ENCODE results near the gene PTTG2. TPM values are rescaled to one million over a fixed set of nuclear protein-coding genes. Genes with fewer than 3 reads are reported as not detected.
"Not testable (repeated sequence)": the region's sequence is repeated elsewhere in the genome, so short reads cannot be mapped to it uniquely, and the experiment has no call there.

The PTTG2 gene
- total RNA-seq, 1 donor from 2014 or later: not detected

DNA sequence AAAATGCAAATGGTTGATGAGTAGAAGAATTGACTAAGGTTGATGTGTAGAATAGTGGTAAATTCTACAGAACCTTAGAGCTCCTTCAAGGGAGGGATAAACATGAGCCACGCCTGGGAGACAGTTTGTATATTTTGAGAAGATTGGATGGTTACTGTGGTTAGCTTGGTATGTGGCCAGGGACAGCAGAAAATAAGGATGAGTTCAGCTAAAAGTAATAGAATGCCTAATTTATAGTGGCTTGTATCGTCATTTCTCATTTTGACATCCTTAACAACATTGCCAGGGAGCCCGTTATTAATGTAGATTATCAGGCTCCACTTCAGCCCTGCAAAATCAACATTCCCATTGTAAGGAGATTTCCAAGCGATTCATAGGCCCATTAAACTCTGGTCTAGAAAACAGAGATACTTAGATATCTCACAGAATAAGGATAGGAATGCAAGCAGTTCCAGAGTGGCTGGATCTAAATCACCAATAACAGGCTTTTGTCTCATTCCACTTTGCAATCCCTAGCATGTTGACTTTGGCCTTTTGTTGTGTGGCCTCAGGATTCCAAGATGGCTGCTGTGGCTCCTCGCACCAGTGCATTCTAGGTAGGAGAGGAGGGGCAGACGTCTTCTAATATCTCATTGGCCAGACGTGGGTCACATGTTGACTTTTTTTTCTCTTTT is 6.4 kb upstream of the PTTG2 start:
- DNase-seq (ENCODE audit: low spot score): no peak

DNA sequence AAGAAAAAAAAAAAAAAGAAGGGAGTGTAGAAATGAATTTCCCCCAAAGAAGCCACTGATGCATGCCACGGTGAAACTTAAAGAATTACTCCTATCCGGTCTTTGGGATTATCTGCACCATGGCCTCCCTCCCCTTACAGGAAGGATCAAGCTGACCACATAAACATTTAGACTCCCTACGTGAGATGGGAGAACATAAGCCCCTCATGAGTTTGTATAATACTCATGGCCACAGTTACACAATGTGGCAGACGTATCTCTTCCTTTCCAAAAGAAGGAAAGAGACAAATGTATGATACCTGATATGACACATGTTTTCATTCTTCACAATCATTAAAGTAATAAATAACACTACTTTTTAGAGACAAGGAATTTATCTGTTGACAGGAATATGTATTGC is 3.3 kb upstream of the PTTG2 start:
- DNase-seq (ENCODE audit: low spot score): no peak

DNA sequence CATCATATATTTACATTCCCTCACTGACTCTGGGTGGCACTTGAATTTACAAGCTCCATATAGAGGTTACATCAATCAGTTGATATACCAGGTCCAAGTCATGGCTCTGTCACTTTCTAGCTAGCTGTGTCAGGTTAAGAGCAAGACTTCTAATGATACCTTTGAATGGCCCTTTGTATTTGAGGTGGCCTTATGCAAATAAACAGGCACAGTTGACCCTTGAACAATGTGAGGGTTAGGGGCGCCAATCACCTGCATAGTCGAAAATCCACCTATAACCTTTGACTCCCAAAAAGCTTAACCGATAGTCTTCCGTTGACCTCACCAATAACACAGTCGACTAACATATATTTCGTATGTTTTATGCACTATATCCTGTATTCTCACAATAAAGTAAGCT is 1.3 kb upstream of the PTTG2 start:
- no peak for DNase-seq (ENCODE audit: low spot score)

DNA sequence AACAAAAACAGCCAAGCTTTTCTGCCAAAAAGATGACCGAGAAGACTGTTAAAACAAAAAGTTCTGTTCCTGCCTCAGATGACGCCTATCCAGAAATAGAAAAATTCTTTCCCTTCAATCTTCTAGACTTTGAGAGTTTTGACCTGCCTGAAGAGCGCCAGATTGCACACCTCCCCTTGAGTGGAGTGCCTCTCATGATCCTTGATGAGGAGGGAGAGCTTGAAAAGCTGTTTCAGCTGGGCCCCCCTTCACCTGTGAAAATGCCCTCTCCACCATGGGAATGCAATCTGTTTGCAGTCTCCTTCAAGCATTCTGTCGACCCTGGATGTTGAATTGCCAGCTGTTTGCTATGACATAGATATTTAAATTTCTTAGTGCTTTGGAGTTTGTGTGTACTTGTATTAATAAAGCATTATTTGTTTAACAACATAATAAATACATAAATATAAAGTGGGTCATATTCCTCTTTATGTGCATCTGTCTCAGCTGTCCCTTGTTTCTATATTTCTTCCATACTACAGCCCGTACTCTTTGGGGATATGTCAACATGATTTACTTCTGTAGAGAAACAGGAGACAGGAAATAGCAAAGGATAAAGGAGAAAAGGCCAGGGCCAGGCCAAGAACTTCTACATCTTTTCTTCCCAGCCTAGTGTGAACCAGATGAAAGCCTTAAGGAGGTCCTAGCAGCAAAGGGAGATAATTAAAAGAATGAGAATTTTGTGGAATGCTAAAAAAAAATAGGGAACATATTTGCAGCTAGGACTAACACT is 667 bp downstream of the PTTG2 start:
- no peak for DNase-seq (ENCODE audit: low spot score)

DNA sequence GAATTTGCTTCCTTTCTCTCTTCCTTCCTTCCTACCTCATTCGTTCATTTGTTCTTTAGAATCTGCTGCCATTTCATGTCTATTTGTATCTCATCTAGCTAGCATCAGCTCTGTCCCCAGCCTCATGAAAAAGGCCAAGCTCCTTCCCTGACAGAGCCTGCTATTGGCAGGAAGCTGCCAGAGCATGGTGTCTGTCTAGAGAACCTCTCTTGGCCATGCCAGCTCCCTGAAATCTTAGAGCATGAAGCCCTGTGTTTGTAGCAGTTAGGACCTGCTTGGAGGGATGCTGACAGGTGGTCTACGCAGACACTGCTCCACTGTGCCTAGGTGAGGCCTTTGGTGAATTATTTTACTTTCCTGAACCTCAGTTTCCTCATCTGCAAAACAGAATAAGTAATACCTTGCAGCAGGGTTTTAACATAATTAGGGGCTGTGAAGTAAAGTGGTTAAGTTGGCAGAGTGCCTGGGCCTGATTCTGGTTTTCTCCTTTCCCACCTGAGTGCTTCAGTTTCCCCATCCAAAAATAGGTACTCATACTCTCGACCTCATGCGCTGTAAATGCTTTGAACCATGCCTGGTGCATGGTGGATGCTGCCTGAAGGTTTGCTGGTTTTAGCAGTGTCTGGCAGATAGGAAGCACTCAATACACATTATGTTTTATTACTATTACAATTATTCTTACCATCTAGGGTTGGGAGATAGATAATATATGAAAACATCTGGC is 4.7 kb downstream of the PTTG2 start:
- DNase-seq (ENCODE audit: low spot score): no peak

DNA sequence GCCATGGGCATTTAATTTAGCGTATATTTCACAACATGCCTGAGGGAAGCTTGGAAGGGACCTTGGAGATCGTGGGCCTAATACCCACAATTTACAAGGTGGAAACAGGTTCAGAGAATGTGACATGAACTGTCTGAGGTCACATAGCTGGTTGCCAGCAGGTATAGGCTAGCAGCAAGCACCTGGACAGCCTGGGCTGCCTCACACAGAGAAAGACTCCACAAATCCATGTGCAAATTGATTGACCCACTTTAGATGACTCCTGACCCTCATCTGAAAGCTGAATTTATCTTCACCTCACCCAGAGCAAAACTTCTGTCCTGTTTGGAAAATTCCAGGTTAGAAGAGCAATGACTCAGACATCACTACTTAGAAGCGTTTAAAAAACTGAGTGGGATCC is 5.8 kb downstream of the PTTG2 start:
- DNase-seq (ENCODE audit: low spot score): no peak

DNA sequence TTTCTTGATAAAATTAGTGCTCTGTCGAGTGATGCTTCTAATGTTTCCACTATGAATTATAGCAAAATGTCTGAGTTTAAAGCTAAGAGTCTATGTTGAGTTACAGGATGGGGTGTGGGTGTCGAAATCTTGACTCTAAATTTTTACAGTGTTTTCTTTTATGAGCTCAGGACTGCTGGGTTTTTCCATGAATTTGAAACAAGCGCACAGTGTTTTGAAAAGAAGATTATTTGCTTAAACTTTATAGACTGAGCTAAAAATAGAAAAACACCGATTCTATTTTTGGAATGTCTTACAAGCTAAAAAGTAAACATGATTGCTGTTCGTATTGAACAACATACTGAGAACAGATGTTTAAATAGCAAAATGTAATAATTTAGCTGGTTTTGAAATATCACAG is 7.5 kb downstream of the PTTG2 start:
- DNase-seq (ENCODE audit: low spot score): no peak

DNA sequence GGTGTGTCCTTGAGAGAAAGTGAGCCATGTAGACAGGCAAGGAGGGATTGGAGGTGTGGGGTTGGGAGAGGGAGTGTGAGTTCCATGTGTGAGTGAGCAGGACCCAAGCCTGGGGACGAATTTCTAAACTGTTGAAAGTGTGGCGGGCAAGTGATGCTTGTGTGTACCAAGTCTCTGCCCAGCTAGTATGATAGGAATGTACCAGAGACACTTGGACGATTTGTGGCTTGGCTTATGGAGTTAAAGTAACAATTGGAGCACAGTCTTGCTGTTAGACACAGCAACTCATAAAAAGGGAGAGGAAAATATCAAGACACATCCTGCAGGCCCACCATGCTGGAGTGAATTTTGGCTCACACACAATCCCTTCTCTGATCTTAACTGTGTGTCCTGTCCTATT is 8.5 kb downstream of the PTTG2 start:
- DNase-seq (ENCODE audit: low spot score): no peak

DNA sequence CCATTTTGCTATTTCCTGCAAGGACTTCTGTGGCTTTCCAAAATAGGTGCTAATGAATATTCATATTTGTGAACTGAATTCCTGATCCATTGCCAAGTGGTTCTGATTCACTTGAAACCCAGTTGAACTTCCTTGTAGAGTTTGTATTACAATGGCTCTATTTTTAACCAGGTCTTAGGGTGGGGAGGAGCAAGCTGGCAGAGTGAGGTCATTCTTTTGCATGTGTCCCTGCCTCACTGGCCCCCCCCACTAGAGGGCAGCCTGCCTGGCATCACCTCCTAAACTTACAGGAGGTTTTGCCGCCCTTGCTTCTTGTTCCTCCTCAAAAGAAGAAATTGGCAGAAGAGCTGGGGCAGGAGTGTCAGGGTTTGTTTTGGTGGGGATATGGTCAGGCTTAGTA is 10.5 kb downstream of the PTTG2 start:
- DNase-seq (ENCODE audit: low spot score): no peak

DNA sequence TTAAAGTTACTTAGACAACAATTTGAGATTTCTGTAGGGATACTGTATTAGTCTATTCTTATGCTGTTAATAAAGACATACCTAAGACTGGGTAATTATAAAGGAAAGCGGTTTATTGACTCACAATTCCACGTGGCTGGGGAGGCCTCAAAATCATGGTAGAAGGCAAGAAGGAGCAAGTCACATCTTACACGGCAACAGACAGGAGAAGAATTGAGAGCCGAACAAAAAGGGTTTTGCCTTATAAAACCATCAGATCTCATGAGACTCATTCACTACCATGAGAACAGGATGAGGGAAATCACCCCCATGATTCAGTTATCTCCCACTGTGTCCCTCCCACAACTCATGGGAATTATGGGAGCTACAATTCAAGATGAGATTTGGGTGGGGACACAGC is 11.0 kb downstream of the PTTG2 start:
- DNase-seq (ENCODE audit: low spot score): no peak

DNA sequence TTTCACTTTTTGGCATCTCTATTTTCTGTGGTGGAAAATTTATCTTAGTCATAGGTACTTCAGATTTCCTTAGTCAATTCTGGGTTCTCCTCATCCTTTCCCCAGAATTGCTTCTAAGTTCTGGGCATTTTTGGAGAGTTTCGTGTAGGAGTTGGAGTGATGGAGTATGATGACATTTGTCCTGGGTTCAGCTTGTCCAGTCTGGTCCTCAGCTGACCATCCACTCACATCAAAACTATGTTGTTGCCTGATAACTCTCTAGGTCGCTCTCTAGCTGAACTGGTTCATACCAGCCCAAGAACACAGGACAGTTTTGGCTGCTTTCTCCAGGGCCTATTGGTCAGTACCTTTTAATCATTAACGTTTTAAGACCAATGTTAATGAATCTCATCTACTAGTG is 13.2 kb downstream of the PTTG2 start:
- DNase-seq (ENCODE audit: low spot score): no peak

DNA sequence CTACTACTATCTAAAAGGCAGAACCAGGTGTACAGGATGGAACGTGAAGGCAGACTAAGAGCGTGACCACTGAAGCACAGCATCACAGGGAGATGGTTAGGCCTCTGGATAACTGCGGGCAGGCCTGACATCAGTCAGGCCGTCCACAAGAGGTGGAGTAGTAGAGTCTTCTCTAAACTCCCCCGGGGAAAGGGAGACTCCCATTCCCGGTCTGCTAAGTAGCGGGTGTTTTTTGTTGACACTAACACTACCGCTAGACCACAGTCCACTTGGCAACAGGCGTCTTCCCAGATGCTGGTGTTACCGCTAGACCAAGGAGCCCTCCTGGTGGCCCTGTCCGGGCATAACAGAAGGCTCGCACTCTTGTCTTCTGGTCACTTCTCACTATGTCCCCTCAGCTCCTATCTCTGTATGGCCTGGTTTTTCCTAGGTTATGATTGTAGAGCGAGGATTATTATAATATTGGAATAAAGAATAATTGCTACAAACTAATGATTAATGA is 15.2 kb downstream of the PTTG2 start:
- DNase-seq (ENCODE audit: low spot score): not testable (repeated sequence)

DNA sequence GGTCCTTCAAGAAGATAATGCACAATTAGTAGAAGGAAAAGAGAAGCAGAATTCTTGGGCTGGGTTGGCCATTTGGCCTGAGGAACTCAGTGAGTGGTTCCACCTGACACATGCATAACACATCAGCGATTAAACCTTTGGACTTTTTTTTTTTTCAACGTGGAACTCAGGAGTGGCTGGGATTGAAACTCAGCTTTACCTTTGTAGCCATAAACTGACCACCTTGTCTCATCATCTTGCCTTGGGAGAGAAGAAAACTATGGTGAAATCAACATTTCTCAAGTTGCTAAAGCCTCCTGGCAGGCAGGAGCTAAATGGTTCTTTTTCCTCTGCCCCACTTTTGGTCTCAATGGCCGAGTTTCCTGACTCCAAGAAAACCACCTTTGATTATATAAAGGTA is 16.3 kb downstream of the PTTG2 start:
- no peak for DNase-seq (ENCODE audit: low spot score)

DNA sequence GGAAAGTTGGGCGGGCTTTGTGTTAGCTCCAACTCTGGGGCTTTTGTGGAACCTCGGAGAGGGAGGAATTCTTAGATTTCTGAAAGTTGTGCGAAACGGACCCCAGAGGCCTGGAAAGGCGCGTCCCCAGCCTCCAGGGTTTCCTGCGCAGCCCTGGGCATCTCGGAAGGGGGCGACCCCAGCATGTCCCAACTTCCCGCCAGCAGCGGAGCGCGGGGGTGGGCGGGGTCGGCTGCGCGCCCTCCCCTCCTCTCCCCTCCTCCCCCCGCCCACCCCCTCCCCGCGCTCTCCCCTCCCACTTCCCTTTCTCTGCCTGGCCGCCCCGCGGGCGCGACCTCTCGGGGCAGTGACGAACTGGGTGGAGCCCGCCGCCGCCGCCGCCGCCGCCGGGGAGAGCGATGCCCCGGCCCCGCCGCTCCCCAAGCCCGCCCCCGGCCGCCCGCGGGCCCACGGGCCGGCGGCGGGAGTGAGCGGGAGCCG is 16.8 kb downstream of the PTTG2 start:
- DNase-seq (ENCODE audit: low spot score): peak; percentile 96

DNA sequence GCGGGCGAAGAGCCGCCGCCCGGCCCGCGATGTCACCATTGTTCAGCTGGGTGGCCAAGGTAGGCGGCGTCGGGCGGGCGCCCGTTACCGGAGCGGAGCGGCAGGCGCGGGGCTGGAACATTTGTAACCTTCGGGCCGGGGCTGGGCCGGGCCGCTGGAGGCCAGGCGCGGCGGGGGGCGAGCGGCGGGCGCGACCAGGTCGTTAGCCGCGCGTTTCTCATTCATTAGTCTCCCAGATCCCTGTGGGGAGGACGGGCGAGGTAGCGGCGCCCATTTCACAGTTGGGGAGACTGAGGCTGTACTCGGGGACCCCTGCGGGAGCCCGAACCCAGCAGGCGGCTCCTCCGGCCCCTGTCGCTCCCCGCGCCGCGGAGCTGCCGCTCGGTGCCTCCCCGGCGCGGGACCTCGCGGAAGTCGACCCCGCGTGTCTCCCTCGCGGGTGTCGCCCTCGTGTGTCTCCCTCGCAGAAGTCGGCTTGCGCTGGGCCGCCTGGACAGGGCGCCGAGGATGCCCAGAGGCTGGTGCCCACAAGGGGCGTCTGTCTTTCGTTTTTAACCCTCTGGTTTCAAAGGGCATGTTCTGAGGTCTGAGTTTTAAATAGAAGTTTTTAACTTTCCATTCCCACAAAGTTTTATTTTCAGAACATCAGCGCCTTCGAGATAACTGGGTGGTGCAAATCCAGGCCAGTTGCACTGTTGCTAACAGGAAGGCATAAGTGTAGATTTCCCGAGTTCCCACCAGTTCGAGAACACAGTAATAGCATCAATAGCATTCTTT is 17.5 kb downstream of the PTTG2 start:
- peak; percentile 93 for DNase-seq (ENCODE audit: low spot score)

DNA sequence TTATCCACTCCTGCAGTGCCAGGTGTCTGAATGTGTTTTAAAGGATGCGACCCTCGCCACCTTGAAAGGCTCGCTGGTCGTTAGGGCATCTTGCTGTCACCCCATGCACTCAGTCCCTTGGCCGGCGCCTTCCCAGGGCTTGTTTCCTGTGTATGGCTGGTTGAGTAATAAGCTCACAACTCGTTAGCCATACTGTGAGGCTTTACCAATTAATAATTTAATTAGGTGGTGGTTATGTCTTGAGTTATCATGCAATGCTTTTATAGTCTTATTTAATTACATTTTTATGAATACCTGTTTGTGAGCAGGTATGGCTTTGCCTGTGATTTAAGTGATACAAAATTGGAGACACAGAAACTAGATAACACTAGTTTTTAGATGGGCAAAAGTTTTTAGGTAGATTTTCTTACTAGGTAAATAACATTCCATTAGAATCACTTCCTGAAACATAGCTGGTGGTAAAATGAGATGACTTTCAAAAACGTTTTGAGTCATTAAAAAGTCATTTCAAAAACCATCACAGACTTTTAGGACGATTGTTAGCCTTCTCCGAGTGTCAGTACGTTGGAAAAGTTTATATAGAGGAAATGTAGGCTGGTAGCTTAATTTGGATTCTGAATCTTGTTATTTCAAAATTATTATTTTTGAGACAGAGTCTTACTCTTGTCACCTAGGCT is 18.2 kb downstream of the PTTG2 start:
- DNase-seq (ENCODE audit: low spot score): no peak

DNA sequence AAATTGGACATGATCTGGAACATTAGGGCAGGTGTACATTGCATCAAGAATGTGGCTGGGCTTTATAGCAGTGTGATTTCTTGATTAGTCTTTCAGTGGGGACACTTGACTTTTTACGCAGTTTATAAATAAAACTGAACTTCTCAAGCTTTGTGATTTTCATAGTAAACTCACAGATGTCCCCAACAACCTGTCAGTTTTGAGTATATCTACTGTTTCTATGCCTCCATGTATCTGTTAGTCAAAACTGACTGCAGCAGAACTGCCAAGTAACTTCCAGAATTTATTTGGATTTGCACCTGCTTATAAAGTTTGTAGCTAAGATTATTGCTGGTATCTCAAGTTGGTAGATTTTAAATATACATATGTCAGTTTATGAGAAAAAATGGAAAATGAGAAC is 20.0 kb downstream of the PTTG2 start:
- DNase-seq (ENCODE audit: low spot score): no peak

DNA sequence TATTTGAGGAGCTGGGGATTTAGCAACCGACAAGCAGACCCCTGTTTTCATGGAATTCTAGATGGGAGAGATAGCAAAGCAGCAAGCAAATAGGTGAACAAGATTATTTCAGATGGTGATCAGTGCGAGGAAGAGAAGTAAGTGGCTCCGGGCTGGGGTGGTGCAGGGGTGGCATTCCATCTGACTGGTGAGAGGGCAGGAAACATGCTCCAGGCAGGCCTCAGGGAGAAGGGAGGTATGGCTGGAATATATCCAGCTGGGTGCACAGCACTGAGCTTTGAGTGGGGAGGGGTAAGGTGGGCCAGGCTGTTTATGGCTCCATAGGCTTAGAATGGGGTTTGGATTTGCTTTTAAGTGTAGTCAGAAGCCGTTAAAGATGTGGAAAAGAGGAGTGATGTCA is 21.2 kb downstream of the PTTG2 start:
- DNase-seq (ENCODE audit: low spot score): no peak

DNA sequence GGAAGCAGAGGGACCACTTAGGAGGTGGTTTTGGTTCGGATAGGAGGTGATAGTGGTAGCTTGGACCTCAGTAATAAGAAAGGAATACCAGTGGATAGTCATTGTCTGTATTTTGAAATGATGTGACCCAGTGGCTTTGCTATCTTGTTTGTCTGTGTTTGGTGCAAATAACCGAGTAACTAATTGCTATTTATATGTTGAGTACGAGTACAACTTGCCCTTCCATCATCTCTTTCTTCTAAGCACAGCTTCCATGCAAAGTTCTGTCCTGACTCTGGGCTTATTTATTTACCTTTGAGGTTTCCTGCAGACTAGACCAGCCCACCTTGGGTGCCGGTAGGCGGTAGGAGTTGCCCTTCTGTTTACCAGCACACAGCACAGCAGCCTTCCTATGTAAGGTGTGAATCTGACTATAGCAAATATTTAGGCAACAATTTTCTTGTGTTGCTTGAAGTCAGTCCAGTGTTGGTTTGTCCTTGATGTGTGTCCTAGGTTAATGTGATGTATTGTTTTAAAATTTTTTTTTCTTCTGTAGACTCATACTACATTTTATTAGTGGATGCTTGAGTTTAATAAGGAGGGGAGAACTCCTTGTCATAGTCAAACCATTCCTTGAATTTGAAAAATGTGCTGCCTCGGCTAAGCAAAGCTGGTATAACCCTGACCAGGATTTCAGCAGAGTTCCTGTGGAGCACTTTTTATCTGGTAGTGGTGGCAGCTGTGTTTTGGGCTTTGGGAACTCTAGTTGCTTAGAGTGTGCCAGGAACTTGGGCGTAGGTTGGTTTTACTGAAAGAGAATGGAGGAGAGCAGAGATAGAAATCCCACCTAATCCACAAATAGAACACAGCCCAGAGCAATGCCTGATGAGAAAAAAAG is 21.9 kb downstream of the PTTG2 start:
- no peak for DNase-seq (ENCODE audit: low spot score)

DNA sequence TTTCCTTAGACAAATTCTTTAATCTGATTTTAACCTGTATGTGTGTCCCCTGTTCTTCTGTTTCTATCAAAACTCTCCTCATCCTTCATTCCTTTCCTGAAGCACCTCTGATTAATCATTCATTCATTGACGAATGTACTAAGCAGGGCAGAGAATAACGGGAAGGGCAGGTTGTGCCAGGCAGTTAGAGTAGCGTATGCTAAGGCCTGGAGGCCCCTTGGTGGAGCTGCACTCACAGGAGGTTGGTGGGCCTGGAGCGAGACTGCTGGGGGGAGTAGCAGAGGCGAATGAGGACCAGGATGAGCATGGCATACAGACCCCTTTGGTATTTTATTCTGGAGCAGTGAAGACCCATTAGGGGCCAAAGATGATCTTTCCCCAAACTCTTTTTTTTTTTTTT is 22.5 kb downstream of the PTTG2 start:
- no peak for DNase-seq (ENCODE audit: low spot score)
